HL-60 (cell line): ENCODE data around the gene TCFL5.

Experiments
- GABPA ChIP-seq: IDR thresholded peaks from 2 replicates; pipeline ENCODE4 v1.6.1; 2012; ENCODE audit warnings: low read depth
- POLR2AphosphoS5 ChIP-seq: IDR thresholded peaks from 2 replicates; pipeline ENCODE4 v1.6.1; 2012; ENCODE audit warnings: low read depth
- SPI1 ChIP-seq: IDR thresholded peaks from 2 replicates; pipeline ENCODE4 v1.6.1; 2012; ENCODE audit warnings: low read depth, mild to moderate bottlenecking, borderline replicate concordance
- TF ChIP-seq, protein P1 (sequence below): IDR thresholded peaks from one replicate; pipeline ENCODE4 v1.5.1; 2011; ENCODE audit warnings: low read length, control low read depth, inconsistent platforms; ENCODE audit not compliant: insufficient read depth
- TF ChIP-seq, protein P2 (sequence below): IDR thresholded peaks from 2 replicates; pipeline ENCODE4 v1.6.1; 2012; ENCODE audit warnings: low read depth; ENCODE audit not compliant: insufficient replicate concordance

DNA sequence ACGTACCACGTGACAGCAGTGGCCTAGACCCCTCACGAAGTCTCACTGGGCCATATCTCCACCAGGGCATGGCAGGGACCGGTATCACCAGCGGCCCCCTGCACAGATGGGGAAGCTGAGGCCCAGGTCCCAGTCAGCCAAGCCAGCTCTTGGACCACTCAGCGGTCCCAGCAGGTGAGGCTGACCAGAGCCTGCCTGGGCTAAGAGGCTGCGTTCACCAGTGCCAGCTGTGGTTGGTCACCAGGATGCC is 67.9 kb downstream of the TCFL5 start:
- TF ChIP-seq, protein P1, sequence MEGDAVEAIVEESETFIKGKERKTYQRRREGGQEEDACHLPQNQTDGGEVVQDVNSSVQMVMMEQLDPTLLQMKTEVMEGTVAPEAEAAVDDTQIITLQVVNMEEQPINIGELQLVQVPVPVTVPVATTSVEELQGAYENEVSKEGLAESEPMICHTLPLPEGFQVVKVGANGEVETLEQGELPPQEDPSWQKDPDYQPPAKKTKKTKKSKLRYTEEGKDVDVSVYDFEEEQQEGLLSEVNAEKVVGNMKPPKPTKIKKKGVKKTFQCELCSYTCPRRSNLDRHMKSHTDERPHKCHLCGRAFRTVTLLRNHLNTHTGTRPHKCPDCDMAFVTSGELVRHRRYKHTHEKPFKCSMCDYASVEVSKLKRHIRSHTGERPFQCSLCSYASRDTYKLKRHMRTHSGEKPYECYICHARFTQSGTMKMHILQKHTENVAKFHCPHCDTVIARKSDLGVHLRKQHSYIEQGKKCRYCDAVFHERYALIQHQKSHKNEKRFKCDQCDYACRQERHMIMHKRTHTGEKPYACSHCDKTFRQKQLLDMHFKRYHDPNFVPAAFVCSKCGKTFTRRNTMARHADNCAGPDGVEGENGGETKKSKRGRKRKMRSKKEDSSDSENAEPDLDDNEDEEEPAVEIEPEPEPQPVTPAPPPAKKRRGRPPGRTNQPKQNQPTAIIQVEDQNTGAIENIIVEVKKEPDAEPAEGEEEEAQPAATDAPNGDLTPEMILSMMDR, result no peak
- TF ChIP-seq POLR2AphosphoS5, result no peak
- no peak for TF ChIP-seq GABPA
- TF ChIP-seq, protein P2, sequence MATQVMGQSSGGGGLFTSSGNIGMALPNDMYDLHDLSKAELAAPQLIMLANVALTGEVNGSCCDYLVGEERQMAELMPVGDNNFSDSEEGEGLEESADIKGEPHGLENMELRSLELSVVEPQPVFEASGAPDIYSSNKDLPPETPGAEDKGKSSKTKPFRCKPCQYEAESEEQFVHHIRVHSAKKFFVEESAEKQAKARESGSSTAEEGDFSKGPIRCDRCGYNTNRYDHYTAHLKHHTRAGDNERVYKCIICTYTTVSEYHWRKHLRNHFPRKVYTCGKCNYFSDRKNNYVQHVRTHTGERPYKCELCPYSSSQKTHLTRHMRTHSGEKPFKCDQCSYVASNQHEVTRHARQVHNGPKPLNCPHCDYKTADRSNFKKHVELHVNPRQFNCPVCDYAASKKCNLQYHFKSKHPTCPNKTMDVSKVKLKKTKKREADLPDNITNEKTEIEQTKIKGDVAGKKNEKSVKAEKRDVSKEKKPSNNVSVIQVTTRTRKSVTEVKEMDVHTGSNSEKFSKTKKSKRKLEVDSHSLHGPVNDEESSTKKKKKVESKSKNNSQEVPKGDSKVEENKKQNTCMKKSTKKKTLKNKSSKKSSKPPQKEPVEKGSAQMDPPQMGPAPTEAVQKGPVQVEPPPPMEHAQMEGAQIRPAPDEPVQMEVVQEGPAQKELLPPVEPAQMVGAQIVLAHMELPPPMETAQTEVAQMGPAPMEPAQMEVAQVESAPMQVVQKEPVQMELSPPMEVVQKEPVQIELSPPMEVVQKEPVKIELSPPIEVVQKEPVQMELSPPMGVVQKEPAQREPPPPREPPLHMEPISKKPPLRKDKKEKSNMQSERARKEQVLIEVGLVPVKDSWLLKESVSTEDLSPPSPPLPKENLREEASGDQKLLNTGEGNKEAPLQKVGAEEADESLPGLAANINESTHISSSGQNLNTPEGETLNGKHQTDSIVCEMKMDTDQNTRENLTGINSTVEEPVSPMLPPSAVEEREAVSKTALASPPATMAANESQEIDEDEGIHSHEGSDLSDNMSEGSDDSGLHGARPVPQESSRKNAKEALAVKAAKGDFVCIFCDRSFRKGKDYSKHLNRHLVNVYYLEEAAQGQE, result no peak
- no peak for TF ChIP-seq SPI1
